Measurements from ENCODE around the gene B3GALT4. TPM values are rescaled to one million over a fixed set of nuclear protein-coding genes. Genes with fewer than 3 reads are reported as not detected.

Gene B3GALT4
- total and polyA plus RNA-seq, 9 donors, result 1.5 to 2.6 (median 2.1) TPM

DNA sequence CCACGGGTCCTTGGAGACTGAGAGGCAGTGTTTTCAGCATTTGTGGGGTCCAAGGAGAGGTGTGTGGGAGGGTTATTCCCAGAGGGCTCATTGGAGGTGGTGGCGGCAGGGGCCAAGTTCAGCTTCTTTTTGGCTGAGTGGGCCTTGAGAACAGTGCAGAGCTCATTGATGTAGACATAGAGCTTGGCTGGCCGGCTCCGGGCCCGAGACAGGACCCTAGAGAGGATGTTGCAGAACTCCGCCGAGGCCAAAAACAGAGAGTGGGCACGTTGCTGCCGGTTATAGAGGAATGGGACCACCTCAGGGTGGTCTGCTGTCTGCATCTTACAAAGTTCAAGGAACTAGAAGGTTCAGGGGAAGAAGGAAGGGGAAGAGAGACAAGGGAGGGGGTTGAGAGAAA lies 44.3 kb downstream of the B3GALT4 start:
- Histone ChIP-seq H3K27ac (ENCODE audit: low read length) (no peak overlapping the region), H3K4me3 (ENCODE audit: low read length) (peak overlapping the region; percentile 87)

DNA sequence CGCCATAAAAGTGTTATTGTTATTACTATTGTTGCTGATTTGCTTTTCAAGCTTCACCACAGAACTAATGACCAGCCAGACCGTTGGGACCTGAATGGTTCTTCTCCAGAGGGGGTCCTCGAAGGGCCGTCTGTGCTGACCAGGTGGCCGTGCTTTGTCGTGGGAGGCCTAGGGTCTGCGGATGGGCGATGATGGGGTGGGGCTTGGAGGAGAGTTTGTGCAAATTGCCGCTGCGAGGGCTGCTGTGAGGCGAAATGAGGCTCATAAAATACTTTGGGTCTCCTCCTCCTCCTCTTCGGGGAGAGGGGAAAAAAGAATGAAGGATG lies 46.7 kb downstream of the B3GALT4 start:
- no peak for DNase-seq
- Histone ChIP-seq H3K4me1 (ENCODE audit: control insufficient read depth, insufficient read depth, low read length) (peaks cover 33% of the 10 kb centered on the region), H3K9me3 (replicated peaks; ENCODE audit: control insufficient read depth, low read depth, low read length) (no peaks in the 10 kb centered on the region), H3K27me3 (ENCODE audit: control insufficient read depth, insufficient read depth, low read length) (no peaks in the 10 kb centered on the region), H3K27ac (ENCODE audit: low read length) (peak overlapping the region; percentile 96), H3K36me3 (ENCODE audit: control insufficient read depth, insufficient read depth, low read length) (peaks cover 30% of the 10 kb centered on the region), H3K4me3 (ENCODE audit: low read length) (peak overlapping the region; percentile 87)
- 0% methylated on average over 5 of the region's 12 CpGs for WGBS (ENCODE audit: insufficient coverage)

More for the DNA sequence above, 44.3 kb downstream of the B3GALT4 start:
- Histone ChIP-seq H3K4me1 (ENCODE audit: control insufficient read depth, insufficient read depth, low read length) (peaks cover 48% of the 10 kb centered on the region), H3K27me3 (ENCODE audit: control insufficient read depth, insufficient read depth, low read length) (no peaks in the 10 kb centered on the region), H3K9me3 (replicated peaks; ENCODE audit: control insufficient read depth, low read depth, low read length) (no peaks in the 10 kb centered on the region), H3K36me3 (ENCODE audit: control insufficient read depth, insufficient read depth, low read length) (peaks cover 35% of the 10 kb centered on the region)
- DNase-seq, result peak; percentile 22
- WGBS (ENCODE audit: insufficient coverage), result 58% methylated on average over 9 of the region's 9 CpGs

DNA sequence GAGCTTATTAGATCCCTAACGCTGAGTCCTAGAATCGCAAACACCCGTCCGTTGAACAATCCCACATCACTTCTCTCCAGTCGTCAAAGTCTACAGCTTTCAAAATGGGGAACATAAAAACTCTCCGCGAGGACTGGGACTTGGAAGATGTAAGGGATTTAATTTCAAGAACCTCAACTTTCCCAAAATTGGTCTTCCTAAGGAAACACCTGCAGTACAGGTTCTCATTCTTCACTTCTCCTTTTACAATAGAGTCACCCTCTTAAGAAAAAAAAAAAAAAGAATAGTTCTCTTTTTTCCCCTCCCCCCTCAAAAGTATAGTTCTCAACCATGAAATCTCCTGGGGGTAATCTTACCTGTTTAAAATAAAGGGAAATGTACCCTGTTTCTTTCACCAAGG lies 47.2 kb downstream of the B3GALT4 start:
- peaks cover 29% of the 10 kb centered on the region for H3K4me1 ChIP-seq (ENCODE audit: control insufficient read depth, insufficient read depth, low read length)
- H3K27me3 ChIP-seq (ENCODE audit: control insufficient read depth, insufficient read depth, low read length), result no peaks in the 10 kb centered on the region
- H3K9me3 ChIP-seq (replicated peaks; ENCODE audit: control insufficient read depth, low read depth, low read length), result no peaks in the 10 kb centered on the region
- 0% methylated on average over 1 of the region's 7 CpGs for WGBS (ENCODE audit: insufficient coverage)
- H3K27ac ChIP-seq (ENCODE audit: low read length), result no peak overlapping the region
- peak; percentile 34 for DNase-seq
- peak overlapping the region; percentile 87 for H3K4me3 ChIP-seq (ENCODE audit: low read length)
- H3K36me3 ChIP-seq (ENCODE audit: control insufficient read depth, insufficient read depth, low read length), result peaks cover 25% of the 10 kb centered on the region

Other genes with a start within 250 kb of the B3GALT4 start
- gene HLA-DPA1, start 203.5 kb upstream of the B3GALT4 start, total RNA-seq, result 18.6 TPM
- gene HLA-DPA1, start 203.5 kb upstream of the B3GALT4 start, polyA plus RNA-seq (ENCODE audit: insufficient read depth in 1 of 8, insufficient read length in 8 of 8, low replicate concordance in 1 of 8), result 10 to 100 TPM; 11.4 to 18.7 (median 14.3) TPM
- 12.1 TPM for gene HLA-DPB1, start 201.1 kb upstream of the B3GALT4 start, total RNA-seq
- gene HLA-DPB1, start 201.1 kb upstream of the B3GALT4 start, polyA plus RNA-seq (ENCODE audit: insufficient read depth in 1 of 8, insufficient read length in 8 of 8, low replicate concordance in 1 of 8), result 10 to 100 TPM in 5 of 8 donors, 1 to 10 TPM in 3; 7.9 to 15.8 (median 11.1) TPM
- gene COL11A2, start 84.7 kb upstream of the B3GALT4 start, total RNA-seq, result 172 TPM
- 100 to 1,000 TPM in 2 of 8 donors, 10 to 100 TPM in 6; 35.8 to 245 (median 53.2) TPM for gene COL11A2, start 84.7 kb upstream of the B3GALT4 start, polyA plus RNA-seq (ENCODE audit: insufficient read depth in 1 of 8, insufficient read length in 8 of 8, low replicate concordance in 1 of 8)
- gene RXRB, start 76.5 kb upstream of the B3GALT4 start, total RNA-seq, result 22.9 TPM
- 10 to 100 TPM; 38.2 to 44.4 (median 40.8) TPM for gene RXRB, start 76.5 kb upstream of the B3GALT4 start, polyA plus RNA-seq (ENCODE audit: insufficient read depth in 1 of 8, insufficient read length in 8 of 8, low replicate concordance in 1 of 8)
- 66.1 TPM for gene SLC39A7, start 76.3 kb upstream of the B3GALT4 start, total RNA-seq
- 100 to 1,000 TPM in 4 of 8 donors, 10 to 100 TPM in 4; 82.1 to 136 (median 96.4) TPM for gene SLC39A7, start 76.3 kb upstream of the B3GALT4 start, polyA plus RNA-seq (ENCODE audit: insufficient read depth in 1 of 8, insufficient read length in 8 of 8, low replicate concordance in 1 of 8)
- gene HSD17B8, start 72.5 kb upstream of the B3GALT4 start, total RNA-seq, result 12.1 TPM
- 10 to 100 TPM in 6 of 8 donors, 1 to 10 TPM in 2; 7.8 to 15.1 (median 11.0) TPM for gene HSD17B8, start 72.5 kb upstream of the B3GALT4 start, polyA plus RNA-seq (ENCODE audit: insufficient read depth in 1 of 8, insufficient read length in 8 of 8, low replicate concordance in 1 of 8)
- 22.8 TPM for gene RING1, start 68.6 kb upstream of the B3GALT4 start, total RNA-seq
- gene RING1, start 68.6 kb upstream of the B3GALT4 start, polyA plus RNA-seq (ENCODE audit: insufficient read depth in 1 of 8, insufficient read length in 8 of 8, low replicate concordance in 1 of 8), result 10 to 100 TPM; 33.6 to 46.6 (median 38.7) TPM
- gene VPS52, start 5.2 kb upstream of the B3GALT4 start, total RNA-seq, result 26.1 TPM
- gene VPS52, start 5.2 kb upstream of the B3GALT4 start, polyA plus RNA-seq (ENCODE audit: insufficient read depth in 1 of 8, insufficient read length in 8 of 8, low replicate concordance in 1 of 8), result 10 to 100 TPM; 31.8 to 52.1 (median 36.7) TPM
- 7,994 TPM for gene RPS18, start 5.0 kb upstream of the B3GALT4 start, total RNA-seq
- 1,000 to 10,000 TPM; 4,705 to 6,376 (median 5,238) TPM for gene RPS18, start 5.0 kb upstream of the B3GALT4 start, polyA plus RNA-seq (ENCODE audit: insufficient read depth in 1 of 8, insufficient read length in 8 of 8, low replicate concordance in 1 of 8)
- gene WDR46, start 12.1 kb downstream of the B3GALT4 start, total RNA-seq, result 50.1 TPM
- gene WDR46, start 12.1 kb downstream of the B3GALT4 start, polyA plus RNA-seq (ENCODE audit: insufficient read depth in 1 of 8, insufficient read length in 8 of 8, low replicate concordance in 1 of 8), result 10 to 100 TPM; 60.9 to 81.5 (median 74.5) TPM
- 41.4 TPM for gene PFDN6, start 12.5 kb downstream of the B3GALT4 start, total RNA-seq
- gene PFDN6, start 12.5 kb downstream of the B3GALT4 start, polyA plus RNA-seq (ENCODE audit: insufficient read depth in 1 of 8, insufficient read length in 8 of 8, low replicate concordance in 1 of 8), result 10 to 100 TPM; 45.9 to 57.6 (median 49.4) TPM
- 28.4 TPM for gene RGL2, start 21.8 kb downstream of the B3GALT4 start, total RNA-seq
- gene RGL2, start 21.8 kb downstream of the B3GALT4 start, polyA plus RNA-seq (ENCODE audit: insufficient read depth in 1 of 8, insufficient read length in 8 of 8, low replicate concordance in 1 of 8), result 10 to 100 TPM; 51.0 to 68.3 (median 57.1) TPM
- 16.0 TPM for gene TAPBP, start 37.0 kb downstream of the B3GALT4 start, total RNA-seq
- 10 to 100 TPM; 16.7 to 28.4 (median 21.9) TPM for gene TAPBP, start 37.0 kb downstream of the B3GALT4 start, polyA plus RNA-seq (ENCODE audit: insufficient read depth in 1 of 8, insufficient read length in 8 of 8, low replicate concordance in 1 of 8)
- 14.0 TPM for gene ZBTB22, start 40.6 kb downstream of the B3GALT4 start, total RNA-seq
- gene ZBTB22, start 40.6 kb downstream of the B3GALT4 start, polyA plus RNA-seq (ENCODE audit: insufficient read depth in 1 of 8, insufficient read length in 8 of 8, low replicate concordance in 1 of 8), result 10 to 100 TPM; 13.7 to 18.6 (median 15.9) TPM
- 22.3 TPM for gene DAXX, start 45.8 kb downstream of the B3GALT4 start, total RNA-seq
- 10 to 100 TPM; 28.2 to 44.3 (median 36.8) TPM for gene DAXX, start 45.8 kb downstream of the B3GALT4 start, polyA plus RNA-seq (ENCODE audit: insufficient read depth in 1 of 8, insufficient read length in 8 of 8, low replicate concordance in 1 of 8)
- 10.5 TPM for gene KIFC1, start 114.7 kb downstream of the B3GALT4 start, total RNA-seq
- 10 to 100 TPM; 19.3 to 37.6 (median 26.0) TPM for gene KIFC1, start 114.7 kb downstream of the B3GALT4 start, polyA plus RNA-seq (ENCODE audit: insufficient read depth in 1 of 8, insufficient read length in 8 of 8, low replicate concordance in 1 of 8)
- 26.3 TPM for gene PHF1, start 133.9 kb downstream of the B3GALT4 start, total RNA-seq
- 10 to 100 TPM; 41.6 to 56.0 (median 47.5) TPM for gene PHF1, start 133.9 kb downstream of the B3GALT4 start, polyA plus RNA-seq (ENCODE audit: insufficient read depth in 1 of 8, insufficient read length in 8 of 8, low replicate concordance in 1 of 8)
- 103 TPM for gene CUTA, start 141.0 kb downstream of the B3GALT4 start, total RNA-seq
- 100 to 1,000 TPM; 132 to 161 (median 146) TPM for gene CUTA, start 141.0 kb downstream of the B3GALT4 start, polyA plus RNA-seq (ENCODE audit: insufficient read depth in 1 of 8, insufficient read length in 8 of 8, low replicate concordance in 1 of 8)
- 4.5 TPM for gene SYNGAP1, start 142.9 kb downstream of the B3GALT4 start, total RNA-seq
- gene SYNGAP1, start 142.9 kb downstream of the B3GALT4 start, polyA plus RNA-seq (ENCODE audit: insufficient read depth in 1 of 8, insufficient read length in 8 of 8, low replicate concordance in 1 of 8), result 10 to 100 TPM; 12.9 to 42.6 (median 20.2) TPM
- gene ZBTB9, start 177.5 kb downstream of the B3GALT4 start, total RNA-seq, result 4.7 TPM
- 1 to 10 TPM; 6.2 to 9.0 (median 8.0) TPM for gene ZBTB9, start 177.5 kb downstream of the B3GALT4 start, polyA plus RNA-seq (ENCODE audit: insufficient read depth in 1 of 8, insufficient read length in 8 of 8, low replicate concordance in 1 of 8)

Data from muscle of leg (tissue), 11 donors.